DND-41 (cell line): ENCODE data around the gene TMEM234.
A peak's percentile ranks its signal among the peaks of the same experiment; 100 is the strongest.

Experiments used
- ATAC-seq: fragments of 200-7000 bp; cut with Tn5 transposase; 3 replicates; pipeline ENCODE4 v1.9.1; 2021; ENCODE audit warnings: low read depth; ENCODE audit not compliant: insufficient read depth
- DNase-seq: peaks from one replicate; pipeline ENCODE4 v3.0.0-alpha.2; 2020
- H2AFZ ChIP-seq: 2 replicates; pipeline ENCODE4 v1.6.0; 2012; ENCODE audit warnings: low read depth, low read length
- H3K27ac ChIP-seq: 2 replicates; pipeline ENCODE4 v1.5.1; 2012; ENCODE audit warnings: low read length, inconsistent platforms
- H3K27me3 ChIP-seq: fragments of 200-600 bp; sonication (generic); 2 replicates; pipeline ENCODE4 v1.6.0; 2012; ENCODE audit warnings: low read length, mild to moderate bottlenecking, inconsistent platforms; ENCODE audit not compliant: insufficient read depth, poor library complexity
- H3K36me3 ChIP-seq: 2 replicates; pipeline ENCODE4 v1.5.1; 2012; ENCODE audit warnings: low read length, inconsistent platforms; ENCODE audit not compliant: insufficient read depth
- H3K4me1 ChIP-seq: 2 replicates; pipeline ENCODE4 v1.5.1; 2012; ENCODE audit warnings: mild to moderate bottlenecking, low read length; ENCODE audit not compliant: insufficient read depth
- H3K4me2 ChIP-seq: 2 replicates; pipeline ENCODE4 v1.6.0; 2012; ENCODE audit warnings: mild to moderate bottlenecking, moderate library complexity, low read length, inconsistent platforms; ENCODE audit not compliant: insufficient read depth
- H3K4me3 ChIP-seq, 2 experiments: fragments of 200-600 bp in 1 of 2; shearing (Covaris generic) in 1 of 2; 2 replicates each; pipeline ENCODE4 v1.5.1; 2012 to 2016; ENCODE audit warnings: inconsistent platforms in 2 of 2, low read length in 2 of 2, mild to moderate bottlenecking in 2 of 2, low read depth in 1 of 2, moderate library complexity in 1 of 2
- H3K79me2 ChIP-seq: 2 replicates; pipeline ENCODE4 v1.6.0; 2012; ENCODE audit warnings: low read length, inconsistent platforms; ENCODE audit not compliant: insufficient read depth
- H3K9ac ChIP-seq: 2 replicates; pipeline ENCODE4 v1.6.0; 2012; ENCODE audit warnings: low read depth, mild to moderate bottlenecking, inconsistent platforms, low read length, moderate library complexity
- H3K9me3 ChIP-seq: 2 replicates; pipeline ENCODE4 v1.5.1; 2012; ENCODE audit warnings: low read length, moderate library complexity, mild to moderate bottlenecking, inconsistent platforms; ENCODE audit not compliant: insufficient read depth, severe bottlenecking
- H4K20me1 ChIP-seq: 2 replicates; pipeline ENCODE4 v1.6.0; 2012; ENCODE audit warnings: low read length; ENCODE audit not compliant: insufficient read depth
- CTCF ChIP-seq: IDR thresholded peaks from 2 replicates; pipeline ENCODE4 v1.5.1; 2012; ENCODE audit warnings: borderline replicate concordance, low read length, moderate library complexity, mild to moderate bottlenecking; ENCODE audit not compliant: poor library complexity, severe bottlenecking; ENCODE audit errors: extremely low read depth
- EZH2 ChIP-seq: IDR thresholded peaks from 3 replicates; pipeline ENCODE4 v1.6.1; 2012; ENCODE audit warnings: borderline replicate concordance, low read depth, mild to moderate bottlenecking, moderate library complexity, low read length, inconsistent platforms; ENCODE audit not compliant: severe bottlenecking

TMEM234 gene

GRCh38 chr1:32224285-32224684 is 2.1 kb upstream of the TMEM234 start:
- H3K36me3 ChIP-seq, result peaks cover 55% of the 10 kb centered on the region
- no peaks in the 10 kb centered on the region for H3K27me3 ChIP-seq
- H3K9me3 ChIP-seq, result no peaks in the 10 kb centered on the region
- H4K20me1 ChIP-seq, result peaks cover 8% of the 10 kb centered on the region; the same call in 1 of the 2 replicates
- TF ChIP-seq EZH2 (no peak), CTCF (no peak)
- H3K4me3 ChIP-seq, result peak overlapping the region in 1 of 2 experiments; percentile 41; a peak in 1 of 4 replicates
- DNase-seq, result no peak
- peaks cover 47% of the 10 kb centered on the region for H3K79me2 ChIP-seq
- H2AFZ ChIP-seq, result no peak overlapping the region
- no peak for ATAC-seq
- H3K9ac ChIP-seq, result peak overlapping the region; percentile 77; the same call in 1 of the 2 replicates
- peak overlapping the region; percentile 70 for H3K4me2 ChIP-seq
- H3K27ac ChIP-seq, result no peak overlapping the region
- peaks cover 34% of the 10 kb centered on the region for H3K4me1 ChIP-seq

GRCh38 chr1:32223683-32224082 is 1.5 kb upstream of the TMEM234 start:
- no peaks in the 10 kb centered on the region for H3K9me3 ChIP-seq
- peaks cover 47% of the 10 kb centered on the region for H3K79me2 ChIP-seq
- no peaks in the 10 kb centered on the region for H3K27me3 ChIP-seq
- H3K36me3 ChIP-seq, result peaks cover 50% of the 10 kb centered on the region
- TF ChIP-seq CTCF (peak; percentile 32), EZH2 (no peak)
- peak overlapping the region; percentile 10; the same call in 1 of the 2 replicates for H3K27ac ChIP-seq
- peak overlapping the region in 1 of 2 experiments; percentile 41; a peak in 1 of 4 replicates for H3K4me3 ChIP-seq
- ATAC-seq, result no peak
- H3K4me2 ChIP-seq, result peak overlapping the region; percentile 70
- H4K20me1 ChIP-seq, result peaks cover 8% of the 10 kb centered on the region; the same call in 1 of the 2 replicates
- DNase-seq, result no peak
- H3K9ac ChIP-seq, result peak overlapping the region; percentile 77
- H3K4me1 ChIP-seq, result peaks cover 34% of the 10 kb centered on the region
- H2AFZ ChIP-seq, result no peak overlapping the region

- Histone ChIP-seq H3K79me2 (peaks cover 47% of the 10 kb centered on the region), H3K9me3 (no peaks in the 10 kb centered on the region), H3K4me1 (peaks cover 34% of the 10 kb centered on the region), H3K4me3 (peak overlapping the region; percentile 84 to 85), H4K20me1 (peaks cover 8% of the 10 kb centered on the region; the same call in 1 of the 2 replicates), H3K27ac (peak overlapping the region; percentile 37), H3K9ac (peak overlapping the region; percentile 77), H3K27me3 (no peaks in the 10 kb centered on the region), H2AFZ (no peak overlapping the region; the same call in 1 of the 2 replicates), H3K36me3 (peaks cover 38% of the 10 kb centered on the region), H3K4me2 (peak overlapping the region; percentile 70)
- ATAC-seq (no peak), DNase-seq (no peak)
- TF ChIP-seq CTCF, result no peak
- no peak for TF ChIP-seq EZH2
Observed at GRCh38 chr1:32221581-32221979, 573 bp downstream of the TMEM234 start.
